IMR-90 (cell line): Measurements from ENCODE around the gene OR7G2. TPM values are rescaled to one million over a fixed set of nuclear protein-coding genes. Genes with fewer than 3 reads are reported as not detected.
"Not testable (repeated sequence)": the region's sequence is repeated elsewhere in the genome, so short reads cannot be mapped to it uniquely, and the experiment has no call there.

Experiments used
- ATAC-seq: fragments of 200-7000 bp; cut with Tn5 transposase; 2 replicates; pipeline ENCODE4 v1.9.1; 2020; ENCODE audit warnings: low read depth, mild to moderate bottlenecking, moderate library complexity
- BruUV-seq: library from RNA; stranded (reverse); fragments of 400-500 nt; replicated peaks from 2 replicates; lab custom pipeline; 2021; lab: Mats Ljungman, UMichigan
- CTCF ChIA-PET: fragments of 300-600 bp; formaldehyde crosslinking; extraction: SDS; loops from one replicate; lab custom pipeline; 2021; ENCODE audit warnings: antibody characterized with exemption; lab: Yijun Ruan, JAX
- POLR2A ChIA-PET: fragments of 300-600 bp; sonication (Branson Sonifier 250); formaldehyde crosslinking; loops from one replicate; lab custom pipeline; 2022; ENCODE audit warnings: antibody characterized with exemption; ENCODE audit not compliant: unreplicated experiment; lab: Charles Lee
- DNase-seq: peaks from one replicate; pipeline ENCODE4 v3.0.0; 2013
- H2AFZ ChIP-seq: replicated peaks from 2 replicates; pipeline ENCODE3; 2013; ENCODE audit warnings: low read length, mild to moderate bottlenecking; ENCODE audit not compliant: poor library complexity
- H2AK5ac ChIP-seq: 2 replicates; pipeline ENCODE4 v1.6.1; 2013; ENCODE audit warnings: low read depth, low read length, inconsistent platforms
- H2AK9ac ChIP-seq: replicated peaks from 2 replicates; pipeline ENCODE3; 2013; ENCODE audit warnings: mild to moderate bottlenecking, low read depth, low read length, moderate library complexity; ENCODE audit not compliant: poor library complexity
- H2BK120ac ChIP-seq: 2 replicates; pipeline ENCODE4 v1.6.1; 2013; ENCODE audit warnings: low read depth, low read length, inconsistent platforms
- H2BK15ac ChIP-seq: 3 replicates; pipeline ENCODE4 v1.6.1; 2013; ENCODE audit warnings: low read depth, low read length, inconsistent platforms
- H2BK20ac ChIP-seq: 2 replicates; pipeline ENCODE4 v1.6.1; 2013; ENCODE audit warnings: low read depth, mild to moderate bottlenecking, inconsistent platforms, low read length, moderate library complexity
- H2BK5ac ChIP-seq: 2 replicates; pipeline ENCODE4 v1.6.1; 2013; ENCODE audit warnings: mild to moderate bottlenecking, low read depth, low read length, inconsistent platforms; ENCODE audit not compliant: poor library complexity, severe bottlenecking
- H3K14ac ChIP-seq: replicated peaks from 2 replicates; pipeline ENCODE4 v1.6.1; 2013; ENCODE audit warnings: low read depth, low read length, inconsistent platforms
- H3K18ac ChIP-seq: 2 replicates; pipeline ENCODE4 v1.6.1; 2013; ENCODE audit warnings: low read depth, low read length, control low read depth
- H3K23ac ChIP-seq: 2 replicates; pipeline ENCODE4 v1.6.1; 2013; ENCODE audit warnings: low read depth, low read length, inconsistent platforms
- H3K27ac ChIP-seq: 2 replicates; pipeline ENCODE4 v1.5.1; 2013; ENCODE audit warnings: mild to moderate bottlenecking, control low read depth, low read length; ENCODE audit not compliant: insufficient read depth
- H3K27me3 ChIP-seq: 2 replicates; pipeline ENCODE4 v1.6.1; 2013; ENCODE audit warnings: low read length; ENCODE audit not compliant: control insufficient read depth, insufficient read depth
- H3K36me3 ChIP-seq: 2 replicates; pipeline ENCODE4 v1.6.1; 2013; ENCODE audit warnings: low read length, mixed read lengths; ENCODE audit not compliant: control insufficient read depth, insufficient read depth
- H3K4ac ChIP-seq: 2 replicates; pipeline ENCODE4 v1.6.1; 2013; ENCODE audit warnings: low read depth, low read length, inconsistent platforms
- H3K4me1 ChIP-seq: 2 replicates; pipeline ENCODE4 v1.6.1; 2013; ENCODE audit warnings: low read length, mixed read lengths; ENCODE audit not compliant: control insufficient read depth, insufficient read depth
- H3K4me2 ChIP-seq: 2 replicates; pipeline ENCODE4 v1.6.1; 2013; ENCODE audit warnings: low read depth, mild to moderate bottlenecking, control low read depth, low read length, moderate library complexity
- H3K4me3 ChIP-seq: 2 replicates; pipeline ENCODE4 v1.5.1; 2013; ENCODE audit warnings: low read depth, mild to moderate bottlenecking, control low read depth, low read length, moderate library complexity; ENCODE audit not compliant: insufficient read depth
- H3K56ac ChIP-seq: 2 replicates; pipeline ENCODE4 v1.6.1; 2013; ENCODE audit warnings: low read length, inconsistent platforms; ENCODE audit not compliant: insufficient read depth; ENCODE audit errors: extremely low read depth
- H3K79me1 ChIP-seq, 2 experiments: 2 replicates each; pipeline ENCODE4 v1.6.1; 2013; ENCODE audit warnings: low read length in 2 of 2, inconsistent platforms in 1 of 2, low read depth in 1 of 2
- H3K9ac ChIP-seq: 2 replicates; pipeline ENCODE4 v1.6.1; 2013; ENCODE audit warnings: low read depth, low read length, control low read depth
- H3K9me1 ChIP-seq: 2 replicates; pipeline ENCODE4 v1.6.1; 2013; ENCODE audit warnings: low read length, inconsistent platforms; ENCODE audit not compliant: insufficient read depth
- H3K9me3 ChIP-seq: 2 replicates; pipeline ENCODE4 v1.6.1; 2013; ENCODE audit warnings: low read length; ENCODE audit not compliant: control insufficient read depth, insufficient read depth
- H4K20me1 ChIP-seq: 2 replicates; pipeline ENCODE4 v1.6.1; 2013; ENCODE audit warnings: low read length, inconsistent platforms; ENCODE audit not compliant: insufficient read depth
- H4K5ac ChIP-seq: 2 replicates; pipeline ENCODE4 v1.6.1; 2013; ENCODE audit warnings: mild to moderate bottlenecking, low read depth, low read length, control low read depth
- H4K8ac ChIP-seq, 2 experiments: 2 replicates each; pipeline ENCODE4 v1.6.1; 2013; ENCODE audit warnings: low read depth in 2 of 2, low read length in 2 of 2, control low read depth in 1 of 2, inconsistent platforms in 1 of 2
- H4K91ac ChIP-seq: 2 replicates; pipeline ENCODE4 v1.6.1; 2013; ENCODE audit warnings: low read depth, low read length, inconsistent platforms; ENCODE audit not compliant: insufficient read depth
- WGBS, 2 experiments: methylation state at CpG; one replicate each; pipeline versions ENCODE4 v1.1.5 to v1.1.7; 2013; ENCODE audit warnings: missing lambda C conversion rate in 2 of 2; ENCODE audit not compliant: insufficient read length in 1 of 2; ENCODE audit errors: extremely low coverage in 2 of 2; 5-methylcytosine and 5-hydroxymethylcytosine counted together
- dilution Hi-C: fragments of 300-500 bp; cut with HindIII; formaldehyde crosslinking; loops from one replicate; pipeline ENCODE4 v1.14.3; 2018; ENCODE audit warnings: low sequenced_read_pairs; ENCODE audit not compliant: unreplicated experiment
- in situ Hi-C: fragments of 300-500 bp; cut with MboI; formaldehyde crosslinking; loops from 3 replicates; pipeline ENCODE4 v1.14.3; 2019; ENCODE audit warnings: low sequenced_read_pairs, inconsistent platforms, mixed read lengths
- intact Hi-C: fragments of 100-400 bp; cut with micrococcal nuclease; formaldehyde crosslinking; loops from 2 replicates; pipeline ENCODE4 v1.10.0; 2022
- polyA plus RNA-seq, 3 experiments: library from polyadenylated mRNA; depleted of rRNA; stranded (reverse); fragments of >200 nt; gene quantifications; 2 replicates each; pipeline ENCODE4 v1.2.3, GENCODE V29; 2012; ENCODE audit warnings: low replicate concordance in 1 of 3
- total RNA-seq: library from RNA; depleted of rRNA; stranded (reverse); fragments of >200 nt; gene quantifications from 2 replicates; pipeline ENCODE4 v1.2.3, GENCODE V29; 2012

OR7G2 gene
- total and polyA plus RNA-seq, 2 of the 4 experiments (the other 2 are of a cell fraction), result not detected

GRCh38 chr19:9056131-9056530 lies 51.1 kb downstream of the OR7G2 start:
- H3K9me1 ChIP-seq, BruUV-seq, DNase-seq, H3K4me2 ChIP-seq, H3K23ac ChIP-seq, H3K9me3 ChIP-seq, H3K18ac ChIP-seq, H3K27ac ChIP-seq, intact Hi-C loops, H2AK9ac ChIP-seq, H3K14ac ChIP-seq, H3K36me3 ChIP-seq, H2AK5ac ChIP-seq, CTCF ChIA-PET, H2AFZ ChIP-seq, H3K4me1 ChIP-seq, in situ Hi-C loops, H2BK20ac ChIP-seq, H4K8ac ChIP-seq, ATAC-seq, H2BK5ac ChIP-seq, H3K4ac ChIP-seq, H2BK15ac ChIP-seq, POLR2A ChIA-PET, dilution Hi-C loops, H3K9ac ChIP-seq, H3K4me3 ChIP-seq, H4K20me1 ChIP-seq, H3K79me1 ChIP-seq, H4K5ac ChIP-seq, H3K27me3 ChIP-seq, H2BK120ac ChIP-seq, H3K56ac ChIP-seq, H4K91ac ChIP-seq: not testable (repeated sequence)
- WGBS, 2 experiments, result no CpG with 5 or more reads among the region's 9 CpGs
